Measurements from ENCODE around the gene FAM107B.
"Not testable (repeated sequence)": the region's sequence is repeated elsewhere in the genome, so short reads cannot be mapped to it uniquely, and the experiment has no call there.

The FAM107B gene

DNA sequence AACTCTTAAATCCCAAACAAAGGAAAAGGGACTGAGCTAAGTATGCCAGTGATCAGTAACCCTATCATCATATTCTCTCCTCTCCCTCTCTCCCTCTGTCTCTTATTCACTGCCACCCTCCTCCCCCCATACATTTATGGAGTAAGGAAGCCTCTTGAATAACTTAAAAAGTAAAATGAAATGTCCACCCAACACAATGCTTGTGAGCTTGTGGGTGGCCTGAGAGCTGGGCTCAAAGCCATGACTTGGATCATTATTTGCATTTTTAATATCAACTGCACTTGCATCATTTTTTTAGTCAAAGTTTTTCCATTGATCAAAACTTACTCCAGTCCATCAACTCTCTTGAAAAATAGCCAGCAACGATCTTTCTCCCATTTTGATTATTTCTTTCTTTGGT is 46.8 kb downstream of the FAM107B start:
- no peak overlapping the region for H3K4me3 ChIP-seq (ENCODE audit: low read depth, low read length)
- no peak for DNase-seq (ENCODE audit: low read depth)
- TF ChIP-seq, protein P1, sequence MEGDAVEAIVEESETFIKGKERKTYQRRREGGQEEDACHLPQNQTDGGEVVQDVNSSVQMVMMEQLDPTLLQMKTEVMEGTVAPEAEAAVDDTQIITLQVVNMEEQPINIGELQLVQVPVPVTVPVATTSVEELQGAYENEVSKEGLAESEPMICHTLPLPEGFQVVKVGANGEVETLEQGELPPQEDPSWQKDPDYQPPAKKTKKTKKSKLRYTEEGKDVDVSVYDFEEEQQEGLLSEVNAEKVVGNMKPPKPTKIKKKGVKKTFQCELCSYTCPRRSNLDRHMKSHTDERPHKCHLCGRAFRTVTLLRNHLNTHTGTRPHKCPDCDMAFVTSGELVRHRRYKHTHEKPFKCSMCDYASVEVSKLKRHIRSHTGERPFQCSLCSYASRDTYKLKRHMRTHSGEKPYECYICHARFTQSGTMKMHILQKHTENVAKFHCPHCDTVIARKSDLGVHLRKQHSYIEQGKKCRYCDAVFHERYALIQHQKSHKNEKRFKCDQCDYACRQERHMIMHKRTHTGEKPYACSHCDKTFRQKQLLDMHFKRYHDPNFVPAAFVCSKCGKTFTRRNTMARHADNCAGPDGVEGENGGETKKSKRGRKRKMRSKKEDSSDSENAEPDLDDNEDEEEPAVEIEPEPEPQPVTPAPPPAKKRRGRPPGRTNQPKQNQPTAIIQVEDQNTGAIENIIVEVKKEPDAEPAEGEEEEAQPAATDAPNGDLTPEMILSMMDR (IDR thresholded peaks at IDR 0.05; ENCODE audit: control insufficient read depth, extremely low read depth, insufficient read depth): no peak

DNA sequence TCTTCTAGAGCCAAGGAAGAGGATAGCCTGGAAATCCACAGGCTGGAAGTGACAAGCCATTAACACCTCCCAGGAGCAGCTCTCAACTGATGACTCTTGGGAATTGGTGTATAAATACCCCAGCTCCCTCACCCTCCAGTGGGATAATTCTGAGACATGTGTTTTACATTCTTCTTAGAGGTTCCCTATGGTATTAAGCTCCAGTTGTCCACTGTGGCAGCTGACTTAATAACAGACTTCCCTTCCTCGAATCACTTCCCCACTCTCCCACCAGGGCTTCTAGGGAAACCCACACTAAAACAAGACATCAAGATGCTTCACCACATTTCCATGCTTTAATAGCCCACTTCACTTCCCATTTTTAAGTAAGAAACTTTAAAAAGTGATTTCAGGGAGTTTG is 47.2 kb downstream of the FAM107B start:
- TF ChIP-seq, protein P1 (IDR thresholded peaks at IDR 0.05; ENCODE audit: control insufficient read depth, extremely low read depth, insufficient read depth): no peak
- DNase-seq (ENCODE audit: low read depth): no peak
- H3K4me3 ChIP-seq (ENCODE audit: low read depth, low read length): no peak overlapping the region

DNA sequence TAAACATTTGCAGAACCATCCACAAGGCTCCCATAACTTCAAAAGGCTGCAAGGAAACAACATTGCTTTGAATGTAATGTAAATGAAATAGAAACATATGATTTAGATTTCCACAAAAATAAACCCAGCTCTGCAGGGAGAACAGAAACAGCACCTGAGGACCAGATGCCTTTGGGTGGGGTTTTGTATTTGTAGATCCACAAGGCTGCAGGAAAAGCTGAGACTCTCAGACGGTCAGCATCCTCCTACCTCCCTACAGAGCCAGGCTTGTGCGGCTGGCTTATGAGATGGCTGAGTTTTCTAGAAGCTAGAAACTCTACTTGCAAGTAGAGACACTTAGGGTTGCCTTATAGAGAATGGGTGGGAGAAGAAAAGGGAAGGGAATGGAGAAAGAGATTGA is 49.8 kb downstream of the FAM107B start:
- TF ChIP-seq, protein P1 (IDR thresholded peaks at IDR 0.05; ENCODE audit: control insufficient read depth, extremely low read depth, insufficient read depth): no peak
- no peak overlapping the region for H3K4me3 ChIP-seq (ENCODE audit: low read depth, low read length)
- DNase-seq (ENCODE audit: low read depth): no peak

DNA sequence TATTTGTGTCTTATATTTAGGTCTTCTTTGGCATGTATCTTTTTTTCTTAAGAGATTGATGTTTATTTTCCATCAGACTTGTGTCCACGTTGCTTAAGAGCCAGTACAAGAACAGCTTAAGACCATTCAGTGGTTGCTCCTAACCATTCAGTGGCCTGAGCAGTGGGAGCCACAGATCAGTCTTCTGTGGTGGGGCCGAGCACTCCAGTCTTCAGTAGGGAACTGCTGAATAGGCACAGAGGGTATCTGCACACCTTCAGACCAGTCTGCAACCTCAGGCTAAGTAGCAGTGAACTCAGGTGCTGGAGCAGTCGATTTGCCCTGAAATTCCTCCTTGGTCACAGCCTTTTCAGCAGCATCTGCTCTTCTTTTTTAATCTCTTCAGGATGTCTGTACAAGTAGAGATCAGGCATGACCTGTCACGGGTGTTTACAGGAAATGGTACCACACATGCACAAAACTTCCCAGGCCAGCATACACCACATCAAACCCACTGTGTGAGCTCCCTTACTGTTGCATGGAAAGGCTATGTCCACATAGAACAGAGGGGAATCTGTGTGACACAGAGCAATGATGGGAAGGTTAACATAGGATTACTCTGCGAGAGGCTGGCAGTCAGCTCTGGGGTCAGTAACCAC is 51.5 kb downstream of the FAM107B start:
- TF ChIP-seq, protein P1 (IDR thresholded peaks at IDR 0.05; ENCODE audit: control insufficient read depth, extremely low read depth, insufficient read depth): no peak
- no peak for DNase-seq (ENCODE audit: low read depth)
- H3K4me3 ChIP-seq (ENCODE audit: low read depth, low read length): no peak overlapping the region

DNA sequence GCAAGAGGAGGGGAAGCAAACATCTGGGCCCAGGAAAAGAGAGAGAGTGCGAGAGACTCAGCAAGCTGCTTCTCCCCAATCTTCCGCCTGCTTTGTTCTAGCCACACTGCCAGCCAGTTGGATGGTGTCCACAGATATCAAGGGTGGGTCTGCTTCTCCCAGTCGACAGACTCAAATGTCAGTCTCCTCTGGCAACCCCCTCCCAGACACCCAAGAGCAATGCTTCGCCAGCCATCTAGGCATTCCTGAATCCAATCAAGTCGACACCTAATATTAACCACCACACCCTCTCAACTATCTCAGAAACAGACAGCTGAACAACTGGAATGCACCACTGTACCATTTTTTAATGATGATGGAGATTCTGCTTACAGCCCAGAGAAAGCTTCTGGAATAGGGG is 57.1 kb downstream of the FAM107B start:
- no peak overlapping the region for H3K4me3 ChIP-seq (ENCODE audit: low read depth, low read length)
- no peak for DNase-seq (ENCODE audit: low read depth)
- TF ChIP-seq, protein P1 (IDR thresholded peaks at IDR 0.05; ENCODE audit: control insufficient read depth, extremely low read depth, insufficient read depth): no peak

DNA sequence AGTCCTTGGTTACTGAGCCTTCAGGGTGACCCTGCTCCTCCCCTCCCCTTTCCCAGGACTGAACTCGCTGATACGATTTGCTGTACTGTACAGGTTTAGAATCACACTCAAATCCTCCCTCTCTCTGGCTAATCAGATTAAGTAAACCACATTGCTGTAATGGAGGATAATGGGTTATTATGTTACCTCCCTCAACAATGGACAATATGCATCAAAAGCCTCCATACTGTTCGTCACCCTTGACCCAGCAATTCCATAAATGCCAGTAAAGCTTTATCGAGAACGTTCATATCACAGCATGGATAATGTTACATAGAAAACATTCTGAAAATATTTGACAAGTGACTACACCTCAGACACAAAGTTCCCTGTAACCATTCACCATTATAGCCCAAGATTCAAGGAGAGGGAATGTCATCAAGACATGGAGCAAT is 61.7 kb downstream of the FAM107B start:
- no peak for DNase-seq (ENCODE audit: low read depth)
- TF ChIP-seq, protein P1 (IDR thresholded peaks at IDR 0.05; ENCODE audit: control insufficient read depth, extremely low read depth, insufficient read depth): no peak
- H3K4me3 ChIP-seq (ENCODE audit: low read depth, low read length): no peak overlapping the region

DNA sequence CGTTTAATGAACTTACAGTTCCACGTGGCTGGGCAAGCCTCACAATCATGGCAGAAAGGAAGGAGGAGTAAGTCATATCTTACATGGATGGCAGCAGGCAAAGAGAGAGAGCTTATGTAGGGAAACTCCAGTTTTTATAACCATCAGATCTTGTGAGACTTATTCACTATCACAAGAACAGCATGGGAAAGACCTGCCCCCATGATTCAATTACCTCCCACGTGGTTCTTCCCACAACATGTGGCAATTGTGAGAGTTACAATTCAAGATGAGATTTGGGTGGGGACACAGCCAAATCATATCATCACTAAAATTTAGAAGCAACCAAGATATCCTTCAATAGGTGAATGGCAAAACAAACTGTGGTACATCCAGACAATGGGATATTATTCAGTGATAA is 65.4 kb downstream of the FAM107B start:
- H3K4me3 ChIP-seq (ENCODE audit: low read depth, low read length); DNase-seq (ENCODE audit: low read depth): not testable (repeated sequence)

All from LNCaP clone FGC (cell line).